Renal cortical epithelial cell (primary cell): ENCODE results near the gene ISOC1. TPM values are rescaled to one million over a fixed set of nuclear protein-coding genes. Genes with fewer than 3 reads are reported as not detected.

ENCODE experiments used
- DNase-seq: peaks from one replicate; pipeline ENCODE4 v3.0.0-alpha.2; 2011; ENCODE audit warnings: low read depth
- total RNA-seq: library from RNA; depleted of rRNA; stranded (reverse); fragments of >200 nt; gene quantifications from 2 replicates; pipeline ENCODE4 v1.2.3, GENCODE V29; 2014

ISOC1 gene
- total RNA-seq = 20.0 and 20.5 TPM in 2 replicates

DNA sequence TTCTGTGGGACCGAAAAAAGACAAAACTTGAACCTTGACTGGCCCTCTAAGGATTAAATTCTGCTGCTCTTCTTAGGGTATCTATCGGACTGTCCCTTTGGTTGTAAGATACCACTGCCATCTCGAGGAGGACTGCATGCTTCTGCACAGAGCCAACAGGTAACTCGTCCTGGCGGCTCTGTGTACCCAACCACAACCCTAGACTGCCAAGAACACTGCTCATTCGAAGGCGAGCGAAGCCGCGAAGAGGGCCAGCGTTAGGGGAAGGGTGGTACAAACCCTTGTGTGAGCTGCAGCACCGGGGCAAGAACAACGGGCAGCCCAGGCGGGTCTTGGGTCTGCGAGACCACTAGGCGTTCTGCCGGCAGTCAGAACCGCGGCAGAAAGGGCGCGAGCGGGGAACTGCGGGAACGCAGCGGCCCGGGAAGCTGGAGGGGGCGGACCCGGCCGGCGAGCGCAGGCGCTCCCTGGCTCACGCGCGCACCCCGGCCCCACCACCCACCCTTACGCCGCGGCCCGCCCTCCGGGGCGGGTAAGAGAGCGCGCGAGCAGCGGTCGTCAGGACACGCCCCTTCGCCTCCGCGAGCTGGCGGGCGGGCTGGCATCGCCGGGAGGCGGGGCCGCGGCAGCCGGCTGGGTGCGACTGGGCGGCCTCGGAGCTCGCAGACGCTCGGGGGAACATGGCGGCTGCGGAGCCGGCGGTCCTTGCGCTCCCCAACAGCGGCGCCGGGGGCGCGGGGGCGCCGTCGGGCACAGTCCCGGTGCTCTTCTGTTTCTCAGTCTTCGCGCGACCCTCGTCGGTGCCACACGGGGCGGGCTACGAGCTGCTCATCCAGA lies at the start of gene ISOC1:
TSS of gene ISOC1 (plus strand) at position 663 of the 837 bp plus-strand sequence. CDS start at position 681, 18 bp downstream.
- peak; percentile 67 for DNase-seq

DNA sequence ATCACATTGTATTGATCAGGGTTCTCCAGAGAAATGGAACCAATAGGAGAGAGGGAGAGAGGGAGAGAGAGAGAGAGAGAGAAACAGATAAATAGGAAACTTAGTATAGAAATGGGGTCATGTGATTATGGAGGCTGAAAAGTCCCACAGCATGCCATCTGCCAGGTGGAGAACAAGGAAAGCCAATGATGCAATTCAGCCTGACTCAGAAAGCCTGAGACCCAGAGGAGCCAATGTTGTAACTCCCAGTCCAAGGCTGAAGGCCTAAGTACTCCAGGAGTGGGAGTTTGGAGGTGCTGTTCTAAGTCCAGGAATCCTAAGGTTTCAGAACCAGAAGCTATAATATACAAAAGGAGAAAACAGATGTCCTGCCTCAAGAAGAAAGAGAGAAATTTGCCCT lies 48.4 kb upstream of the ISOC1 start:
- DNase-seq = peak; percentile 1

DNA sequence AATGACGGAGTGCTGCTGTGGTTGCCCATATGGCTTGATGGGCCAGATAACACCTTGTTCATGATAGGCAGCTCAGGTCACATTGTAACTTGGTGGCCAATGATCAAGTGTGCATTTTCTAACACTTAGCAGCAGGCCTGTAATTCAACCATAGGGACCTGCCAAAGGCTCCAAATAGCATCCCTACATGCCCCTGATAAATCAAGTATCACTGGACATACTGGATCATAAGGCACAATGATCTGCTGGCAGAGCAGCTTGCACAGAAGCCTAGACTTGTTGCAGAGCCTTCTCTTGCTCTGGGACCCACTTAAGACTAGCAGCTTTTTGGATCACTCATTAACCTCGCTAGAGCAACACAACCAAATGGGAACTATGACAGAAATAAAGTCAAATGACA lies 46.0 kb upstream of the ISOC1 start:
- DNase-seq = no peak

DNA sequence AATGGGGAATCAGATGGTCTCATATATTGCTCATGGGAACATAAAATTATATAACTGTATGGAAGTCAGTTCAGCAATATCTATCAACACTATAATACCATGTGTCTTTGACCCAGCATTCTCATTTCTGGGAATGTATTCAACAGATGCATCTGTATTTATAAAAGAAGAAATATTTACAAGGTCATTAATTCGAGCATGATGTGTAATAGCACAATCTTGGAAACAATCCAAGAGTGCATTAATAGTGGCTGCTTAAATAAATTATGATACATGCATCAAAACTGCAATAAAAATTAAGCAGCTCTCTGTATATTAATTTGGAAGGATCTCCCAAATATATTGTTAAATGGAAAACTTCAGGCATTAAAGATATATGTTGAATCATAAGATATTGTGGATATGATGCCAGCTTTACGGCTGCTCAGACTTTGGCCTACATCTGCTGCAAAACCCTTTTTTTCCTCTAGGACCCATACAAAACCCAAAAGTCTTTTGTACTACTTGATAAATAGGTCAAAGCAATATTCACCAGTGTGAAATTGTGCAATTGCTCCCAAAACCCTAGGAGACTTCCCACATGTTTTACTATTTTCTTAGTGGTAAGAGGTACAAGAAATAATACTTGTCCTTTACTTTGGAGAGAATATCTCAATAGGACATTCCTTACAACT lies 45.3 kb upstream of the ISOC1 start:
- DNase-seq = no peak

DNA sequence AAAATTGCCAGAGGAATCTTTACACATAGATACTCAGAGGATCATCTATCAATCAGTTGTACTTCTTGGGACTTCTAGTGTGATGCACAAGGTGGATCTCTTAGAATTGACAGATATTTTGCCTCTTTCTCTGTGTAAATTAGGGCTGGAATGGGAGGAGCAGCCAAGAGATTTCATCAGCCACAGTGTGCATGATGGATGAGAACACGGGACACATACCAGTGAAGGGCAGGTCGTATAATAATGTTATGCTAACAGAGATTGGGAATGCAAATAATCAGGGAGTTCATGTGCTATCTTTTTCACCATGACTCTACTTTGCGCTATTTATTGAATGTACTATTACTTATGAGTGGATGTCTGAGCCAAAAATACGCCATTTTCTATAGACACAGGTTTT lies 43.3 kb upstream of the ISOC1 start:
- no peak for DNase-seq

- no peak for DNase-seq
Observed at GRCh38 chr5:129053438-129053837, 41.1 kb upstream of the ISOC1 start.

GRCh38 chr5:129057329-129057728 lies 37.2 kb upstream of the ISOC1 start:
- no peak for DNase-seq

- no peak for DNase-seq
Observed at GRCh38 chr5:129061849-129062248, 32.7 kb upstream of the ISOC1 start.

DNA sequence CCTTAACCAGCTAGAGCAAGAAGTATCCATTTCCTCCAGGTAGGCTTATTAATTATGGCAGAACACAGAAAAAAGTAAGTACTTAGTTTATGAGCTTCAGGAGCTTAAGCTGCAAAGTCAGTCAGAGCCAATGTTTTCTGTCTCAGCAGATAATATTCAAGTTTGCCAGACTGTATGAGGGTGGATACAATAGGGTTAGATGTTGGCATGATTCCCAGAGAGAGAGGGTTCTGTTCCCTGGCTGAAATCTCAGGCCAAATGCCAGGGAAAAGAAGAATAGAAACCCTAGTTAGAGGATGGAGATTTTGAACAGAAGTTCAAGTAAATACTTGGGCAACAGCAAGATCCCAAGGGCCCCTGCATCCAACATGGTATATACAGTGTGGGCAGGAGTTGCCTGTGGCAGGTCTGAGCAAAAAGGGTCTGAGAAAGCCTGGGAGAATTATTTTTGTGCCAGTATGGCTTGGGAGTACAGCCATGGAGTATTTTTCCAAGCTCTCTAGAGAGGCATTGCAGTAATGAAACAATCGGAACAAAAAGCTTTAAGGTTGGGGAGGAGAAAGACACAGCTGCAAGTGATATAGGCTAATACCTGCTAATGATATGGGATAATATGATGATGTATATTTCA lies 31.0 kb upstream of the ISOC1 start:
- DNase-seq = peak; percentile 36

DNA sequence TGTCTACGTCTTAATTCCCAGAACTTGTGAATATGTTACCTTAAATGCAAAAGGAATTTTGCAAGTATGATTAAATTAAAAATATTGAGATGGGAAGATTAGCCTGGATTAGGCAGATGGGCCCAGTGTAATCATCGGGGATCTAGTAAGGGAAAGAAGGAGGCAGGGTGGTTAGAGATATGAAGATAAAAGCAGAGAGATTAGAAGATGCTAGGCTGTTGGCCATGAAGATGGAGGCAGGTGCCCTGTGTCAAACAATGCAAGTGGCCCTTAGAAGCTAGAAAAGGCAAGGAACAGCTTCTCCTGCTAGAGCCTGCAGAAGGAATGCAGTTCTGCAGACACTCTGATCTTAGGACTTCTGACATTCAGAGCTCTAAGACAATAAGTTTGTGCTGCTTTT lies 28.8 kb upstream of the ISOC1 start:
- no peak for DNase-seq

GRCh38 chr5:129067745-129068144 lies 26.8 kb upstream of the ISOC1 start:
- no peak for DNase-seq

- DNase-seq = no peak
Observed at GRCh38 chr5:129069292-129069691, 25.3 kb upstream of the ISOC1 start.

DNA sequence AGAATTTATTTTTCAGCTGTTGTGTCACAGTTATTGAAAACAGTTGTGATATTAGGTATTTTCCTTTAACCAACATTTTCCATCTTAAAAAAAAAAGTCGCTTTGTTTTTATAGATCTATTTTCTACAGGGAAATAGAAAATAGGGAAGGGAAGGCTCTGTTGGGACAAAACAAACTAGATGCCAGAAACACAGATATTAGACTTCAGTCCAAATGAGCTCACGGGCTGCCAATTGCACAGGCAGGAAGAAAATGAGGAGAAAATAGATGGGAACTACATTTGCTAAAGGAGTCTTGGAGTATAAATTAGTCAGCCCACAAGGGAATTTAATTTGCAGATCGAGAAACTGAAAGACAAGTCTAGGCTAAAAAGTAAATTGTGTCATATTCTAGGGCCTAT lies 21.4 kb upstream of the ISOC1 start:
- DNase-seq = no peak

- DNase-seq = no peak
Observed at GRCh38 chr5:129074903-129075302, 19.6 kb upstream of the ISOC1 start.

DNA sequence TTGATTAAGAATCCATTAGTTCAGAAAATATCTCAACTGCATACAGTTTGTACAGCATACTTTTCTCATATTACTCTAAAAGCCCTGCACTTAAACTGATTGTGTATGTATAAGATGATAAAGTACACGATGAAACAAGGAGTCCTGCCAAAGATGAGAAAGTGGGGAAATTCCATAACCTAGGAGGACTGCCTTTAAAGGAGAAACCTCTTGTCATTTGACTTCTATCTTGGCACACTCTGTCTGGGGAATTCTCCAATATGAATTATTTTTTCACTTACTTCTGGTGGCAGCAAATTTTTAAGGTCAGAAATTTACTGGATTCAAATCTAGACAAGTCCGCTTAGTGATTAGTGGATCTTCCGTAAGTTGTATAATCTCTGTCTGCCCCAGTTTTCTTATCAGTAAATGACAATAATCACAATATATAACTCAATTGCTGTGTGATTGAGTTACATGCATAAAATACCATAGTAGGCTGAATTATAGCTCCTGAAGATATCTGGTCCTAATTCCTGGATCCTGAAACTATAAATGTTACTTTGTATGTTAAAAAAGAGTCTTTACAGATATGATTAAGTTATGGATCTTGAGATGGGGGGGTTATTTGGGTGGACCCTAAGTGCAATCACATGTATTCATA lies 17.0 kb upstream of the ISOC1 start:
- DNase-seq = no peak

GRCh38 chr5:129078247-129078646 lies 16.3 kb upstream of the ISOC1 start:
- no peak for DNase-seq

DNA sequence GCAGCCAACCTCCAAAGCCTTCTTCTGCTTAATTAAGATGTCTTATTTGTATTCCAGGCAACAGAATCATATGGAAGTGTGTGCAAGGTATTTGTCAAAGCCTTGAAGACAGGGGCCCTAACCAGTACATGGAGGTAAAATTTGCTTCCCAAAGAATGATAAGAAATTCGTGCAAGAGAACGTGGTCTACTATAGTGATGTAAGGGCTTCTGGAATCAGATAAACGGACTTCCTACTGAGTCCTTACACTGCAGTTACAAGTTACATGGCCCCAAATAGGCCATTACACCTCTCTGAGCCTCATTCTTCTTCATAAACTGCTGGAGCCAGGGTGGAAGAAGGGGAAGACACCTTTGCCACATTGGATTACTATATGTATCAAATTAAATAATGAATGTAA lies 15.9 kb upstream of the ISOC1 start:
- no peak for DNase-seq

DNA sequence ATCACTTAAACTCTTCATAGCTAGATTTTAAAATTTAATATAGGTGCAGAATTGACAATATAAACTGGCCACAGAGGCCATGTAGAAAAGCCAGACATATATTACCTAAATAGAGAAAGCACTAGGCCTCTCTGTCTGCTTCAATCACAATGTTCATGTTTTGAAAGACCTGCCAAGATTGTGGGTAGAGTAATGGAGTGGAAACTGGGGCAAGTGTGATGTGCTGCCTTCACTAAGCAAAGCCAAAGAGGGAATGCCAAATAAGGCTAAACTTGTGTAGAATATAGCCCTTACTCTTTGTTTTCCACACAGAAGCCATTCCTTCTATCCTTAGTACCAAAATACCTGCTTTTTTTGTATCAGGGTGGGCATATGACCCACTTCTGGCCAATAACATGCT lies 15.1 kb upstream of the ISOC1 start:
- peak; percentile 68 for DNase-seq

DNA sequence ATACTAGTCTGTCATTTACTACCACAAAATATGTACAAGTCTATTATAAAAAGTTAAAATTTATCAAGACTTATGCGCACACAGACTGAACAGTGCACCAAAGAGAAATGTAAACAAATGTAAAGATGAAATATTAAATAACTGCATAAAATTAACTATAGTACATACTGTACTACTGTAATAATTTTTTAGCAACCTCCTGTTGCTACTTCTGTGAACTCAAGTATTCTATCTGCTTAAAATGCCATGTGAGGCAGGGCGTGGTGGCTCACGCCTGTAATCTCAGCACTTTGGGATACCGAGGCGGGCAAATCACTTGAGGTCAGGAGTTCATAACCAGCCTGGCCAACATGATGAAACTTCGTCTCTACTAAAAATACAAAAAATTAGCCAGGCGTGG lies 13.8 kb upstream of the ISOC1 start:
- DNase-seq = no peak

DNA sequence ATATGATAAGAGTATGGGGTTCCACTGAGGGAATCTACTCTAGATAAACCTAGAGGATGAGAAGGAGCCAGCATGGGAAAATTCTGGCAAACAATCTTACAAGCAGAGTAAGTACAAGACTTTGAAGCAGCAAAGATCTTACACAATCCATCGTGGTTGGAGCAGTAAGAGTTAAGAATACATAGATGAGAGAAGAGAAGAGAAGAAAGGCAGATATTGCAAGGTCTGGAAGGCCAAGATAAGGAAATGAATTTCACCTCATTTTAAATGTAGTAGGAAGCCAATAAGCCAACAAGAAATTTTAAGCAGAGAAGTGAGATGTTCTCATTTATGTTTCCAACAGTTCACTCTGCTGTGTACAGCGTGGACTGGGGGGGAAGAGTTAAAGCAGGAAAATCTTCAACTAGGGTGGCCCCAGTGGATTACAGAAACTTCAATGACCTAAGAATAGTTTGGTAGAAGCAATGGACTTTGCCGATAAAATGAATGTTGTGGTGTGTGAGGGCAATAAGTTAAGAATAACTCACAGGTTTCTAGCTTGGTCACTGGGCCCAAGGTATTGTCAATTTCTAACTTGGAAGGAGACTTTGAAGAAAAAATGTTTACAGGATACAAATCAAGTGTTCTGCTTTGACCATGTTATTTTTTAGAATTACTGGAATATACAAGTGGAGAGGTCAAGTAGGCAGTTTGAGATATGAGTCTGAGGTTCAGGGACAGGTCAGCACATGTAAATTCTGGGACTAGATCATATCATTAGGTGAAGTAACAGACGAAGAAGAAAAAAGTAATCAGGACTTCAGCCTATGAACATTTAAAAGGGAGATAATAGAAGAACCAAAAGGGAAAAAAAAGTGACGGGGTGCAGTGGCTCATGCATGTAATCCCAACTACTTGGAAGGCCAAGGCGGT lies 12.1 kb upstream of the ISOC1 start:
- no peak for DNase-seq
